Right ventricle myocardium superior (tissue), 1 donor: Measurements from ENCODE around the gene UBAC2. TPM values are rescaled to one million over a fixed set of nuclear protein-coding genes. Genes with fewer than 3 reads are reported as not detected.

Experiments used
- ATAC-seq: fragments of 200-7000 bp; cut with Tn5 transposase; one replicate; pipeline ENCODE4 v1.9.1; 2020; ENCODE audit warnings: mild to moderate bottlenecking; ENCODE audit not compliant: poor library complexity
- DNase-seq: peaks from one replicate; pipeline ENCODE4 v3.0.0-alpha.2; 2020
- intact Hi-C: fragments of 100-400 bp; cut with DNase I; formaldehyde crosslinking; loops from one replicate; pipeline ENCODE4 v1.11.2; 2022
- total RNA-seq: library from RNA; stranded (reverse); fragmentation: NEBNext Ultra II Directional; extraction: Animal tissue kit (Norgen Biotek cat#: 25700); gene quantifications from one replicate; pipeline ENCODE4 v1.2.1, GENCODE V29; 2021
- donor health status: DM: no; HTN: yes; CAD: no; lungs with severe emphysema.

Gene UBAC2
- total RNA-seq, 1 donor from 2014 or later = 35.4 TPM

DNA sequence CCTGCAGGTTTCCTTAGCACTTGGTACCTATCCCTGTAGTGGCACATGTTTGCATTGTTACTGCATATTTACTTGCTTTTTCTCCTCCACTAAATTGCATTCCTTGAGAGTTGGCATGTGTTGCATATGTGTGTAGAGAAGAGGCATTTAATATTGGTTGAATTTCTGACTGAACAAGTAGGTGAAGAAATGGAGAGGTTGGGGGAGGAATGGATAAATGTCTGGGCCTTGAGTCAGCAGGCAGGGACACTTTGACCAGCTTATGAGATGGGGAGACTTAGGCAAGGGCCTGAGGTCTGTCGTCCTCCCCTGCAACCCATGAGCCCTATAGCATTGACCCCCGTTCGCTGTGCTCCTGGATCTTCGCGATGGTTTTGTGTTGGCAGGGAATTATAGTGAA, 59.6 kb downstream of the UBAC2 start:
- ATAC-seq (no peak), DNase-seq (no peak)

DNA sequence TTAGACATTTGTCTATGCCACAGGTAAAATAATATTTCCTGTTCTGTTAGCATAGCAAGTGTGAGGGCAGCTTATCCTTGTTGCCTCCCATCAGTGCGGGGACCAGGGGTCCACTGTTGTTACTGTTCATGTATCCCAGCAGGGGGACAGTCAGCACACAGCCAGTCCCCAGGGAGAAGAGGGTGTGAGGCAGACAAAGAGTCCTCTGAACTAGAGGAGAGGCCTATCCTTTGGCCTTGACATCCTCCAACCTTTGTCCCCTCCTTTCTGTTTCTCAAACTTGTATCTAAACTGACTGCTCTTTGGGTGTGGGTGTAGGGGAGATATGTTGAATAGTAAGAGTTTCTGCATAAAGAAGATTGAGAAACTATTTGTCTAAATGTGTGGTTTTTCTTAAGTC, 60.4 kb downstream of the UBAC2 start:
- ATAC-seq = no peak
- DNase-seq = no peak
- intact Hi-C loops = no loop called here

More for the DNA sequence above, 59.6 kb downstream of the UBAC2 start:
- intact Hi-C loops = no loop called here

DNA sequence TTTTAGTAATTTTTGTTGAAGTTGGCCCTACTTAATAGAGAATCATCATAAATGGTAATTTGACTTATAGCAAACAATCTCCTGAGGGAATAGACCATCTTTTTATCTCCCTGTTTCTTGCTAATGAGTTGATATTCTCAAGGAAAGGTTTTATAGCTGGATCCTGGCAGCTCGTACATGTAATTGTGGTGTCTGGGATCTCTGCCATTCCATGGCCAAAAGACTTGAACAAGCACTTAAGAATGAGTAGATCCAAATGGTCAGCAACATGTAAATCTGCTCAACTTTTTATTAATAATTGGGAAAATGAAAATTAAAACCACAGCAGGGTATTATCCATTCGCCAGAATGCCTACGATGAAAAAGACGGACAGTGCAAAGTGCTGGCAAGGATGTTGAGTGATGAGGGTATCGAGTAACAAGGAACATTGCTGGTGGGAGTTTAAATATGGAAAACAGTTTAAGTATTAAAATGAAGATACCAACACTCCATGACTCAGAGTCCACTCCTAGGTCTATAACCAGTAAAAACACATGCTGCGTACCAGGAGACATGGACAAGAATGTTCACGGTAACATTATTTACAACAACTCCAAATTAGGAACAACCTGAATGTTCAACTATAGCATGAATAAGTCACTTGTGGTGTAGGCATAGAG, 62.6 kb downstream of the UBAC2 start:
- DNase-seq (no peak), ATAC-seq (no peak)
- intact Hi-C loops = no loop called here

GRCh38 chr13:99264051-99264450, 63.4 kb downstream of the UBAC2 start:
- DNase-seq (no peak), ATAC-seq (no peak)
- intact Hi-C loops = no loop called here

GRCh38 chr13:99265162-99265800, 64.6 kb downstream of the UBAC2 start:
- DNase-seq (no peak), ATAC-seq (no peak)

GRCh38 chr13:99265821-99266426, 65.3 kb downstream of the UBAC2 start:
- intact Hi-C loops = loop anchor here (5.0 kb wide), 2 partner anchors 89 to 171 kb away; no protein-coding TSS in a partner anchor
- ATAC-seq = peak; percentile 60
- no peak for DNase-seq

More at GRCh38 chr13:99265162-99265800, 64.6 kb downstream of the UBAC2 start:
- intact Hi-C loops = loop anchor here (5.0 kb wide), 2 partner anchors 88 to 172 kb away; no protein-coding TSS in a partner anchor

DNA sequence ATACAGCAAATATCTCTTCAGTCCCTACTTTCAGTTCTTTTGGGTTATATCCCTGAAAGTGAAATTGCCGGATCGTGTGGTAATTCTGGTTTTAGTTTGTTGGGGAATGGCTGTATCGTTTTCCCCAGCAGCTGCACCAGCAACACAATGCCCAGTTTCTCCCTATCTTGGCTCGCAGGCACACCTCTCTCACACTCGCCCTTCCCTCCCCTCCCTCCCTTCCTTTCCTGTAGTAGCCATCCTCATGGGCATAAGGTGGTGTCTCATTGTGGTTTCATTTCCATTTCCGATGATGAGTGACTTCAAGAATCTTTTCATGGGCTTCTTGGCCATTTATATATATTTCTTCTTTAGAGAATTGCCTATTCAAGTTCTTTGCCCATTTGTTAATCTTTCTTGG, 66.2 kb downstream of the UBAC2 start:
- no peak for ATAC-seq
- DNase-seq = no peak
- intact Hi-C loops = loop anchor here (5.0 kb wide), 2 partner anchors 90 to 170 kb away; no protein-coding TSS in a partner anchor

DNA sequence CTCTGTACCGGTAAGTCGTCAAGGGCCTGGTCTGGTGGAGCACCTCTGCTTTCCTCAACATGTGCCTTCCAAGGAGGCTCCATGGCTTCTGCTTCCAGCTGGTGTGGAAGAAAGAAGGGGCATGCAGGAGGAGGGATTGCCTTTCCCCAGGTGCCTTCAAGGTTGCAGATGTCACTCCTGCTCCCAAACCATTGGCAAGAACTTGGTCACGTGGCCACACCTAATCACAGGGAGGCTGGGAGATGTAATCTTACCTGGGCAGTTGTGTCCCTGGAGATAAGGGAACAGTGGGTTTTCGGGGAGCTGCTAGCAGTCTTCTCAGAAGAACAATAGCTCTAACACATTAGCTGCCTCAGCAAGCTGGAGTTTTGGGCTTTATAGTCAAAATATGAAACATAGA, 67.3 kb downstream of the UBAC2 start:
- ATAC-seq = no peak
- DNase-seq = no peak
- intact Hi-C loops = loop anchor here (5.0 kb wide), 2 partner anchors 91 to 169 kb away; no protein-coding TSS in a partner anchor

GRCh38 chr13:99268822-99269221, 68.2 kb downstream of the UBAC2 start:
- no peak for DNase-seq
- intact Hi-C loops = loop anchor here (5.0 kb wide), 2 partner anchors 92 to 168 kb away; no protein-coding TSS in a partner anchor
- no peak for ATAC-seq

- intact Hi-C loops = loop anchor here (5.0 kb wide), 2 partner anchors 92 to 168 kb away; no protein-coding TSS in a partner anchor
- peak; percentile 73 for ATAC-seq
Measured at GRCh38 chr13:99269627-99270241, 69.1 kb downstream of the UBAC2 start.

GRCh38 chr13:99270518-99270917, 69.9 kb downstream of the UBAC2 start:
- no peak for ATAC-seq
- intact Hi-C loops = no loop called here
- no peak for DNase-seq

More at GRCh38 chr13:99269627-99270241, 69.1 kb downstream of the UBAC2 start:
- DNase-seq = no peak

DNA sequence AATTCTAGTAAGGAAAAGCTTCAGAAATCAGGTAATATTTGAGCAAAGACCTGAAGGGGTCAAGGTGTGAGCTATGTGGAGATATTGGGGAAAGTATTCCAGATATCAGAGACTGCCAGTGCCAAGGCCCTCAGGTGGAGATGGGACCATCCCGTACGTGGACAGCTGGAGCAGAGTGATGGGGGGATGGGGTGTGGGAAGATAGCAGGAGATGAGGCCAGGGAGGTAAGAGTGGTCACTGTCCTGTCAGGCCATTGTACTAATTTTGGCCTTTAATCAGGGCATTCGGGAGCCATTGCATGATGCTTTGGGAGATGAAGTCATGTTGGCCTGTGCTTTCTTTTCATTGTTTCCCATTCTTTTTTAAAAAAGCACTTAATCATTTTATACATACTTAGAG, 70.6 kb downstream of the UBAC2 start:
- ATAC-seq (no peak), DNase-seq (no peak)
- intact Hi-C loops = no loop called here

GRCh38 chr13:99272481-99272880, 71.8 kb downstream of the UBAC2 start:
- DNase-seq = no peak
- intact Hi-C loops = no loop called here
- no peak for ATAC-seq

- ATAC-seq (peak; percentile 79), DNase-seq (no peak)
- intact Hi-C loops = no loop called here
Measured at GRCh38 chr13:99273128-99273527, 72.5 kb downstream of the UBAC2 start.

GRCh38 chr13:99275093-99275469, 74.4 kb downstream of the UBAC2 start:
- DNase-seq (no peak), ATAC-seq (no peak)
- intact Hi-C loops = no loop called here

GRCh38 chr13:99276706-99277105, 76.1 kb downstream of the UBAC2 start:
- no peak for ATAC-seq
- intact Hi-C loops = no loop called here

DNA sequence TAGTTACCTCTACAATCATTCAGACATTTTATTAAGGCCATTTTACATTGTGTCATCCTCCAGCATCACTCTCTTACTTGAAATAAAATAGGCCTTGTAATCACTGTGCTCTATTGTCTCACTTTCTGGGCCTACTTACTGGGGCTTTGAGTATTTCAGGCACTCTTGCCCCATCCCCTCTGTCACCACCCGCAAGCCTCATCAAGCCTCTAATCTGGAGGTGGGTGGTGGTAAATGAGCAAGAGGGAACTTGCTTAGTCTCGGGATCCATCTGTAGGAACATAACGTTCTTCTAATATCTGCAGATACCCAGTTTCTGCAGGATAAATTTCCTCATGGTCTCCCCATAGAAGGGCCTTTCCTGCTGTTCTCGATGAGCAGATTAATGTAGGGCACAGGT, 77.0 kb downstream of the UBAC2 start:
- intact Hi-C loops = no loop called here
- no peak for DNase-seq

More at GRCh38 chr13:99276706-99277105, 76.1 kb downstream of the UBAC2 start:
- DNase-seq = no peak

GRCh38 chr13:99278200-99278599, 77.5 kb downstream of the UBAC2 start:
- ATAC-seq (no peak), DNase-seq (no peak)
- intact Hi-C loops = no loop called here

More for the DNA sequence above, 77.0 kb downstream of the UBAC2 start:
- ATAC-seq = peak; percentile 17

- DNase-seq (no peak), ATAC-seq (no peak)
- intact Hi-C loops = no loop called here
Measured at GRCh38 chr13:99278843-99279242, 78.2 kb downstream of the UBAC2 start.
